ENCODE data around the gene SYNPO.

DNA sequence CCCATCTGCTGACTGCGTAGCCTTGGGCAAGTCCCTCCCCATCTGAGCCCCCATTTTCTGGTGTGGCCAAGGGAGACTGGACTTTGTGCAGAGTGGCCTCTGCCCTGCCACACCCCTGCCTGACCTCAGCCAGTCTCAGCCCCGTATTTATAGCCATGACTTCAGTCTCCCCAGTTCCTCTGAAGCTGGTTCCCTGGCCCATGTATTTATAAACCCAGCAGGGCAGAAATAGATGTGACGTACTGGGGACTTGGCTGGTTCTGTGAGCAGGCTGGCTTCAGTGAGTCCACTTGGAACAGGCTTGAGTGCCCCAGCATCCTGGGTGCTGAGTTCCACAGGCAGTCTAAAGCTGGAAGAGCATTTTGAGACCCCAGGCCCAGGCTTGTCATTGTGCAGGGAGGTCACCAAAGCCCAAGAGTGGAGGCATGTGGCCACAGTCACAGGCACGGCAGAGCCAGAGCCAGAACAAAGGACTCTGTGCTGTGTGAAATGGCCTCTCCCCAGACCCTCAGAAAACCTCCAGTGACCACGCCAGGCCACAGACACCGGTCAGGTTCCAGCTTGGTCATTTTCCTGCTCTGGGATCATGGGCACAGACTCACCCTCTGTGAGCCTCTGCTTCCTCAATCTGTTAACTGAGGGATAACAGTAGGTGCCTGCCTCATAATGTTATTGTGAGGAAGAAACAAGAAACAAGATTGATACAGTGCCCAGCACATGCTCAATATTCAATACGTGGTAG is 30.4 kb upstream of the SYNPO start:
- TF ChIP-seq, protein P1, sequence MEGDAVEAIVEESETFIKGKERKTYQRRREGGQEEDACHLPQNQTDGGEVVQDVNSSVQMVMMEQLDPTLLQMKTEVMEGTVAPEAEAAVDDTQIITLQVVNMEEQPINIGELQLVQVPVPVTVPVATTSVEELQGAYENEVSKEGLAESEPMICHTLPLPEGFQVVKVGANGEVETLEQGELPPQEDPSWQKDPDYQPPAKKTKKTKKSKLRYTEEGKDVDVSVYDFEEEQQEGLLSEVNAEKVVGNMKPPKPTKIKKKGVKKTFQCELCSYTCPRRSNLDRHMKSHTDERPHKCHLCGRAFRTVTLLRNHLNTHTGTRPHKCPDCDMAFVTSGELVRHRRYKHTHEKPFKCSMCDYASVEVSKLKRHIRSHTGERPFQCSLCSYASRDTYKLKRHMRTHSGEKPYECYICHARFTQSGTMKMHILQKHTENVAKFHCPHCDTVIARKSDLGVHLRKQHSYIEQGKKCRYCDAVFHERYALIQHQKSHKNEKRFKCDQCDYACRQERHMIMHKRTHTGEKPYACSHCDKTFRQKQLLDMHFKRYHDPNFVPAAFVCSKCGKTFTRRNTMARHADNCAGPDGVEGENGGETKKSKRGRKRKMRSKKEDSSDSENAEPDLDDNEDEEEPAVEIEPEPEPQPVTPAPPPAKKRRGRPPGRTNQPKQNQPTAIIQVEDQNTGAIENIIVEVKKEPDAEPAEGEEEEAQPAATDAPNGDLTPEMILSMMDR (IDR thresholded peaks at IDR 0.05; ENCODE audit: insufficient read depth, low read length, poor library complexity, severe bottlenecking) = no peak
- no peak for TF ChIP-seq EZH2phosphoT487 (conservative IDR thresholded peaks at IDR 0.05; ENCODE audit: low read length)
